Activated T-helper 17 cell treated with anti-CD3 and anti-CD28 coated beads, Interleukin-2, amount 50 U/mL, for 72 hours (primary cell): Measurements from ENCODE around the gene ARSH. TPM values are rescaled to one million over a fixed set of nuclear protein-coding genes. Genes with fewer than 3 reads are reported as not detected.
A peak's percentile ranks its signal among the peaks of the same experiment; 100 is the strongest.
"Not testable (repeated sequence)": the region's sequence is repeated elsewhere in the genome, so short reads cannot be mapped to it uniquely, and the experiment has no call there.

Experiments
- ATAC-seq: fragments of 150-1000 bp; cut with Tn5 transposase; replicated peaks from 2 replicates; pipeline ENCODE4 v1.10.0; 2021; ENCODE audit warnings: mild to moderate bottlenecking, moderate library complexity
- H3K27ac Mint-ChIP-seq: one replicate; pipeline ENCODE4 v1.8.0; 2022; ENCODE audit warnings: mixed read lengths
- H3K27me3 Mint-ChIP-seq: one replicate; pipeline ENCODE4 v1.8.0; 2022; ENCODE audit warnings: mixed read lengths
- H3K36me3 Mint-ChIP-seq: one replicate; pipeline ENCODE4 v1.8.0; 2022; ENCODE audit warnings: low read depth, mild to moderate bottlenecking, mixed read lengths
- H3K4me1 Mint-ChIP-seq: one replicate; pipeline ENCODE4 v1.8.0; 2022; ENCODE audit warnings: mixed read lengths
- H3K4me3 Mint-ChIP-seq: one replicate; pipeline ENCODE4 v1.8.0; 2022; ENCODE audit warnings: mild to moderate bottlenecking, mixed read lengths
- H3K9me3 Mint-ChIP-seq: one replicate; pipeline ENCODE4 v1.8.0; 2022; ENCODE audit warnings: mixed read lengths
- total RNA-seq, 2 donors: library from RNA; stranded (reverse); gene quantifications; one replicate each; pipeline ENCODE4 v1.2.3, GENCODE V29; 2022

ARSH gene
- total RNA-seq: under 1 TPM in 1 of 2 donors, not detected in 1; 0.26 TPM

GRCh38 chrX:3006495-3006894 is at the start of gene ARSH:
Gene ARSH (plus strand): TSS chrX:3006546. CDS start chrX:3006613, 67 bp downstream.
- no peak within 1 kb of the TSS for H3K27ac Mint-ChIP-seq
- no peak within 1 kb of the TSS for H3K4me3 Mint-ChIP-seq
- no peaks in the 10 kb centered on the region for H3K4me1 Mint-ChIP-seq
- H3K9me3 Mint-ChIP-seq: no peaks in the 10 kb centered on the region
- H3K27me3 Mint-ChIP-seq: no peaks in the 10 kb centered on the region
- H3K36me3 Mint-ChIP-seq: no peaks in the 10 kb centered on the region
- no peak for ATAC-seq

- no peak for ATAC-seq
- Mint-ChIP-seq H3K4me3 (no peak overlapping the region), H3K9me3 (no peaks in the 10 kb centered on the region), H3K27me3 (peaks cover 2% of the 10 kb centered on the region), H3K27ac (no peak overlapping the region), H3K36me3 (no peaks in the 10 kb centered on the region), H3K4me1 (no peaks in the 10 kb centered on the region)
These were observed 48.1 kb upstream of the ARSH start for GRCh38 chrX:2958199-2958598.

- no peak for ATAC-seq
- no peaks in the 10 kb centered on the region for H3K36me3 Mint-ChIP-seq
- H3K4me3 Mint-ChIP-seq: no peak overlapping the region
- H3K4me1 Mint-ChIP-seq: no peaks in the 10 kb centered on the region
- peaks cover 2% of the 10 kb centered on the region for H3K27me3 Mint-ChIP-seq
- no peak overlapping the region for H3K27ac Mint-ChIP-seq
- no peaks in the 10 kb centered on the region for H3K9me3 Mint-ChIP-seq
These were observed 45.4 kb upstream of the ARSH start for GRCh38 chrX:2960861-2961515.

GRCh38 chrX:2962381-2962780 is 44.0 kb upstream of the ARSH start:
- no peaks in the 10 kb centered on the region for H3K4me1 Mint-ChIP-seq
- H3K4me3 Mint-ChIP-seq: no peak overlapping the region
- no peak overlapping the region for H3K27ac Mint-ChIP-seq
- peaks cover 2% of the 10 kb centered on the region for H3K27me3 Mint-ChIP-seq
- H3K9me3 Mint-ChIP-seq: no peaks in the 10 kb centered on the region
- ATAC-seq: no peak
- no peaks in the 10 kb centered on the region for H3K36me3 Mint-ChIP-seq

- H3K4me1 Mint-ChIP-seq, H3K36me3 Mint-ChIP-seq, H3K27me3 Mint-ChIP-seq, ATAC-seq, H3K4me3 Mint-ChIP-seq, H3K9me3 Mint-ChIP-seq, H3K27ac Mint-ChIP-seq: not testable (repeated sequence)
These were observed 42.9 kb upstream of the ARSH start for GRCh38 chrX:2963449-2963848.

GRCh38 chrX:2963992-2964794 is 42.2 kb upstream of the ARSH start:
- H3K4me3 Mint-ChIP-seq, H3K27ac Mint-ChIP-seq, H3K36me3 Mint-ChIP-seq, H3K9me3 Mint-ChIP-seq, ATAC-seq, H3K4me1 Mint-ChIP-seq, H3K27me3 Mint-ChIP-seq: not testable (repeated sequence)

- Mint-ChIP-seq H3K4me3 (no peak overlapping the region), H3K27ac (no peak overlapping the region), H3K9me3 (no peaks in the 10 kb centered on the region), H3K27me3 (peaks cover 2% of the 10 kb centered on the region), H3K4me1 (no peaks in the 10 kb centered on the region), H3K36me3 (no peaks in the 10 kb centered on the region)
- ATAC-seq: peak; percentile 74
These were observed 40.4 kb upstream of the ARSH start for GRCh38 chrX:2965965-2966364.

- H3K4me1 Mint-ChIP-seq: no peaks in the 10 kb centered on the region
- no peaks in the 10 kb centered on the region for H3K36me3 Mint-ChIP-seq
- no peak overlapping the region for H3K4me3 Mint-ChIP-seq
- H3K27ac Mint-ChIP-seq: no peak overlapping the region
- H3K27me3 Mint-ChIP-seq: peaks cover 2% of the 10 kb centered on the region
- no peaks in the 10 kb centered on the region for H3K9me3 Mint-ChIP-seq
- no peak for ATAC-seq
These were observed 39.3 kb upstream of the ARSH start for GRCh38 chrX:2967012-2967411.

GRCh38 chrX:2967584-2967983 is 38.8 kb upstream of the ARSH start:
- Mint-ChIP-seq H3K9me3 (no peaks in the 10 kb centered on the region), H3K4me1 (no peaks in the 10 kb centered on the region), H3K27me3 (peaks cover 2% of the 10 kb centered on the region), H3K36me3 (no peaks in the 10 kb centered on the region), H3K4me3 (peak overlapping the region; percentile 30), H3K27ac (no peak overlapping the region)
- no peak for ATAC-seq

- ATAC-seq: peak; percentile 93
- Mint-ChIP-seq H3K27me3 (no peaks in the 10 kb centered on the region), H3K36me3 (no peaks in the 10 kb centered on the region), H3K9me3 (no peaks in the 10 kb centered on the region), H3K4me3 (peak overlapping the region; percentile 30), H3K4me1 (no peaks in the 10 kb centered on the region), H3K27ac (no peak overlapping the region)
These were observed 38.1 kb upstream of the ARSH start for GRCh38 chrX:2967998-2968909.

- no peaks in the 10 kb centered on the region for H3K36me3 Mint-ChIP-seq
- H3K27me3 Mint-ChIP-seq: no peaks in the 10 kb centered on the region
- peak overlapping the region; percentile 30 for H3K4me3 Mint-ChIP-seq
- ATAC-seq: no peak
- no peak overlapping the region for H3K27ac Mint-ChIP-seq
- no peaks in the 10 kb centered on the region for H3K4me1 Mint-ChIP-seq
- no peaks in the 10 kb centered on the region for H3K9me3 Mint-ChIP-seq
These were observed 37.3 kb upstream of the ARSH start for GRCh38 chrX:2969021-2969420.

- ATAC-seq: no peak
- no peak overlapping the region for H3K27ac Mint-ChIP-seq
- H3K4me3 Mint-ChIP-seq: no peak overlapping the region
- no peaks in the 10 kb centered on the region for H3K9me3 Mint-ChIP-seq
- H3K4me1 Mint-ChIP-seq: no peaks in the 10 kb centered on the region
- H3K27me3 Mint-ChIP-seq: no peaks in the 10 kb centered on the region
- H3K36me3 Mint-ChIP-seq: no peaks in the 10 kb centered on the region
These were observed 34.0 kb upstream of the ARSH start for GRCh38 chrX:2972391-2972790.

- H3K4me3 Mint-ChIP-seq: no peak overlapping the region
- H3K9me3 Mint-ChIP-seq: no peaks in the 10 kb centered on the region
- no peaks in the 10 kb centered on the region for H3K36me3 Mint-ChIP-seq
- H3K4me1 Mint-ChIP-seq: no peaks in the 10 kb centered on the region
- H3K27me3 Mint-ChIP-seq: no peaks in the 10 kb centered on the region
- H3K27ac Mint-ChIP-seq: no peak overlapping the region
- ATAC-seq: no peak
These were observed 31.4 kb upstream of the ARSH start for GRCh38 chrX:2974961-2975360.

GRCh38 chrX:2978639-2979038 is 27.7 kb upstream of the ARSH start:
- H3K4me1 Mint-ChIP-seq, H3K27ac Mint-ChIP-seq, H3K4me3 Mint-ChIP-seq, H3K27me3 Mint-ChIP-seq, ATAC-seq, H3K36me3 Mint-ChIP-seq, H3K9me3 Mint-ChIP-seq: not testable (repeated sequence)
